ENCODE results near the gene DGKD.

DGKD gene

GRCh38 chr2:233480490-233481202, 126.4 kb downstream of the DGKD start:
- TF ChIP-seq CTCF (IDR thresholded peaks at IDR 0.05; ENCODE audit: borderline replicate concordance, insufficient read depth, low read depth, low read length) = no peak
- H3K4me3 ChIP-seq (ENCODE audit: low read depth, low read length) = no peak overlapping the region

- no peak for TF ChIP-seq CTCF (IDR thresholded peaks at IDR 0.05; ENCODE audit: borderline replicate concordance, insufficient read depth, low read depth, low read length)
Measured at GRCh38 chr2:233481368-233482142, 127.3 kb downstream of the DGKD start.

GRCh38 chr2:233482616-233483015, 128.3 kb downstream of the DGKD start:
- no peak overlapping the region for H3K4me3 ChIP-seq (ENCODE audit: low read depth, low read length)
- no peak for TF ChIP-seq CTCF (IDR thresholded peaks at IDR 0.05; ENCODE audit: borderline replicate concordance, insufficient read depth, low read depth, low read length)

More at GRCh38 chr2:233481368-233482142, 127.3 kb downstream of the DGKD start:
- no peak overlapping the region for H3K4me3 ChIP-seq (ENCODE audit: low read depth, low read length)

DNA sequence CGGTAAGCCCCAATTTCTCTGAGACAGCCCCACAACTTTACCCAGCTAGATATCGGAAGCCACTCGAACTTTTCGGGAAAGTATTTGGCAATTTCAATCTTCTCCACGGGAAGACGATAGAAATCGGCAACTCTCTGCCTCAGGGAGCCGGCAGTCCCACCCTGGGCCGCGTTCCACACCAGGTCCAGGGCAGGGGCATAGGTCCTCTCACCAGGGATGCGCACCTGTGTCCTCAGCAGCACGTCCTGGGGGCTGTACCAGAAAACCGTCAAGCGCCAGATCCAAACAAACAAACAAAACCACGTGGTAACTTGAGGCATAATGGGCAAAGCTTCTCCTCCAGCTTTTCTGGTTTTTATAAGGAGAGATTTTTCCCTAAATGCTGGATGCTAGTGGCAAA, 131.4 kb downstream of the DGKD start:
- no peak overlapping the region for H3K4me3 ChIP-seq (ENCODE audit: low read depth, low read length)
- TF ChIP-seq CTCF (IDR thresholded peaks at IDR 0.05; ENCODE audit: borderline replicate concordance, insufficient read depth, low read depth, low read length) = no peak

DNA sequence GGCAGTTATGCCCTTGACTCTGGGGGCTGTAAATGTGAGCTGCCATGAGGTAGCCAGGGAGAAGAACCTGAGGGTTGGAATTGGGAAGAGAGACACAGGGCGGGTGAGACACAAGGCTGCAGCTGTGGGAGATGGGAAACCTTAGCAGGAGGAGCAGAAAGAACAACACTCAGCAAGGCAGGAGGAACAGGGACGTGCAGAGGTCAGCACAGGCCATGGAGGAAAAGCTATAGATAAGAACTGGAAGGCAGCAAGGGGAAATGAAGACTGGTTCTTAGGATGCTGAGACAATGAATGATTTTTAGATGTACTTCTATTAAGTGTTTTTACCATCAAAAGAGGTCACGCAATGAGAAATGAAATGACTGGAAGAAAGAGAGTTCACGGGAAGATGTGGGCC, 132.1 kb downstream of the DGKD start:
- no peak for TF ChIP-seq CTCF (IDR thresholded peaks at IDR 0.05; ENCODE audit: borderline replicate concordance, insufficient read depth, low read depth, low read length)
- H3K4me3 ChIP-seq (ENCODE audit: low read depth, low read length) = no peak overlapping the region

DNA sequence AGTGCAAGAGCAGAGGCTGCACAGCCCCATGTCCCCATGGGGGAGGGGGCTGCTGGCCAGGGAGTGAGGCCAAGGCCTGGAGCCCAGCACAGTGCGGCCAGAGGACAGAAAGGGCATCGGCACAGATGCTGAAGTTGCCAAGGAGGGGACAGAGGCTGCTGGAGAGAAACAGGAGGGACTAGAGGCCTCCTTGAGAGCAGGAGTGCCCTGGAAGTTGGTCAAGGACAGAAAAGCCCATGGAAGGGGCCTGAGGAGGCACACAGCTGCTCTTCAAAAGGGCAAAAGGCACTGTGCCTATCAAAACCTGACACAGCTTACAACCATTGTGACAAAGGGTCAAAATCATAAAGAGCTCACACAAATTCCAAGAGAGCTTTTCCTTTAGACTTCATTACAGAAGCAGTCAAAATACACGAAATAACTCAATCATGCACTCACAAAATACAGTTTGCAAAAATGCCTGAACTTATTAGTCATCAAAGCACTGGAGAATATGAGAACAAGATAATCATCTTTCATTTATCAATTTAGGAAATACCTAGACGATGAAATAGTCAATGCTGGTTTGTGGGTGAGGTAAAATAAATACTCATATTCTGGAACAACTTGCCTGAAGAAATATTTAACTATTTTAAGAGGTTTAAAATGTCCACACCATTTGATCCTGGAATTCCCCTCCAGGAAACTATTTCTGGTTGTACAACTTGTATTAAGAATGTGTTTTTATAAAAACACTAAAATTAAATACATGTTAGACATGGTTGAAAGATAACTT, 132.7 kb downstream of the DGKD start:
- no peak overlapping the region for H3K4me3 ChIP-seq (ENCODE audit: low read depth, low read length)
- no peak for TF ChIP-seq CTCF (IDR thresholded peaks at IDR 0.05; ENCODE audit: borderline replicate concordance, insufficient read depth, low read depth, low read length)
